H9 (cell line): ENCODE data around the gene LHFPL2. TPM values are rescaled to one million over a fixed set of nuclear protein-coding genes. Genes with fewer than 3 reads are reported as not detected.

Source experiments
- DNase-seq: peaks from one replicate; pipeline ENCODE4 v3.0.0-alpha.2; 2017
- H2AFZ ChIP-seq: one replicate; pipeline ENCODE4 v1.6.1; 2013; ENCODE audit warnings: mild to moderate bottlenecking, low read length, control low read depth, moderate library complexity
- H2AK5ac ChIP-seq: 2 replicates; pipeline ENCODE4 v1.6.1; 2013; ENCODE audit warnings: low read length, control low read depth, mixed read lengths; ENCODE audit not compliant: insufficient read length
- H2BK120ac ChIP-seq: one replicate; pipeline ENCODE4 v1.6.1; 2013; ENCODE audit warnings: low read depth, mild to moderate bottlenecking, low read length, control low read depth, inconsistent platforms; ENCODE audit not compliant: poor library complexity, severe bottlenecking
- H2BK12ac ChIP-seq: 2 replicates; pipeline ENCODE4 v1.6.1; 2013; ENCODE audit warnings: low read length, control low read depth, mixed read lengths, low read depth; ENCODE audit not compliant: insufficient read length
- H2BK15ac ChIP-seq: 2 replicates; pipeline ENCODE4 v1.6.1; 2013; ENCODE audit warnings: low read depth, low read length, control low read depth
- H2BK20ac ChIP-seq: one replicate; pipeline ENCODE4 v1.6.1; 2013; ENCODE audit warnings: low read depth, mild to moderate bottlenecking, low read length, control low read depth, inconsistent platforms; ENCODE audit not compliant: poor library complexity, severe bottlenecking
- H2BK5ac ChIP-seq: 2 replicates; pipeline ENCODE4 v1.6.1; 2013; ENCODE audit warnings: low read length, control low read depth, mixed read lengths; ENCODE audit not compliant: insufficient read length
- H3K14ac ChIP-seq: 2 replicates; pipeline ENCODE4 v1.6.1; 2013; ENCODE audit warnings: low read length, control low read depth; ENCODE audit not compliant: insufficient read depth
- H3K18ac ChIP-seq: 2 replicates; pipeline ENCODE4 v1.6.1; 2013; ENCODE audit warnings: low read depth, mild to moderate bottlenecking, mixed read lengths, low read length, control low read depth; ENCODE audit not compliant: insufficient read length
- H3K23ac ChIP-seq: 2 replicates; pipeline ENCODE4 v1.6.1; 2013; ENCODE audit warnings: low read length, control low read depth, mixed read lengths, low read depth; ENCODE audit not compliant: insufficient read length
- H3K23me2 ChIP-seq: 2 replicates; pipeline ENCODE4 v1.6.1; 2013; ENCODE audit warnings: low read depth, mild to moderate bottlenecking, mixed read lengths, low read length, control low read depth; ENCODE audit not compliant: insufficient read length, poor library complexity, severe bottlenecking
- H3K27ac ChIP-seq: 2 replicates; pipeline ENCODE4 v1.5.1; 2013; ENCODE audit warnings: low read length, control low read depth, mixed read lengths, low read depth; ENCODE audit not compliant: insufficient read length
- H3K27me3 ChIP-seq: 2 replicates; pipeline ENCODE4 v1.6.1; 2013; ENCODE audit warnings: low read length, control low read depth, inconsistent platforms; ENCODE audit not compliant: insufficient read depth
- H3K4ac ChIP-seq: 2 replicates; pipeline ENCODE4 v1.6.1; 2013; ENCODE audit warnings: low read depth, mild to moderate bottlenecking, control low read depth, inconsistent platforms, low read length, moderate library complexity
- H3K4me1 ChIP-seq: 2 replicates; pipeline ENCODE4 v1.6.1; 2013; ENCODE audit warnings: low read length, control low read depth, inconsistent platforms; ENCODE audit not compliant: insufficient read depth
- H3K4me2 ChIP-seq: 2 replicates; pipeline ENCODE4 v1.6.1; 2013; ENCODE audit warnings: low read length, control low read depth, mixed read lengths; ENCODE audit not compliant: insufficient read length, insufficient read depth
- H3K56ac ChIP-seq: 2 replicates; pipeline ENCODE4 v1.6.1; 2013; ENCODE audit warnings: low read depth, mild to moderate bottlenecking, mixed read lengths, low read length, control low read depth; ENCODE audit not compliant: insufficient read length
- H3K79me1 ChIP-seq: 2 replicates; pipeline ENCODE4 v1.6.1; 2013; ENCODE audit warnings: low read depth, mild to moderate bottlenecking, moderate library complexity, low read length, control low read depth, inconsistent platforms; ENCODE audit not compliant: insufficient read depth, poor library complexity, severe bottlenecking
- H3K79me2 ChIP-seq: 2 replicates; pipeline ENCODE4 v1.6.1; 2013; ENCODE audit warnings: low read length, control low read depth, inconsistent platforms; ENCODE audit not compliant: insufficient read depth
- H3K9ac ChIP-seq: 2 replicates; pipeline ENCODE4 v1.6.1; 2013; ENCODE audit warnings: low read length, control low read depth, mixed read lengths; ENCODE audit not compliant: insufficient read length; ENCODE audit errors: extremely low read depth
- H3K9me3 ChIP-seq: one replicate; pipeline ENCODE4 v1.6.1; 2013; ENCODE audit warnings: low read depth, low read length, inconsistent platforms; ENCODE audit not compliant: control insufficient read depth
- H3T11ph ChIP-seq: one replicate; pipeline ENCODE4 v1.6.1; 2013; ENCODE audit warnings: mild to moderate bottlenecking, low read length, control low read depth, inconsistent platforms
- H4K20me1 ChIP-seq: one replicate; pipeline ENCODE4 v1.6.1; 2013; ENCODE audit not compliant: control insufficient read depth, insufficient read length, insufficient read depth
- H4K5ac ChIP-seq: 2 replicates; pipeline ENCODE4 v1.6.1; 2013; ENCODE audit warnings: low read depth, mild to moderate bottlenecking, mixed read lengths, low read length, control low read depth; ENCODE audit not compliant: insufficient read length
- H4K8ac ChIP-seq: replicated peaks from 2 replicates; pipeline ENCODE4 v1.6.1; 2013; ENCODE audit warnings: low read length, control low read depth, mixed read lengths, low read depth; ENCODE audit not compliant: insufficient read length
- H4K91ac ChIP-seq: 2 replicates; pipeline ENCODE4 v1.6.1; 2013; ENCODE audit warnings: low read depth, mild to moderate bottlenecking, moderate library complexity, mixed read lengths, low read length, control low read depth; ENCODE audit not compliant: insufficient read length
- H3K27ac Mint-ChIP-seq, 3 experiments: 2 replicates in 2 of 3; 3 replicates in 1 of 3; pipeline ENCODE4 v1.8.0; 2020 to 2021; ENCODE audit warnings: mixed read lengths in 3 of 3, mild to moderate bottlenecking in 1 of 3, moderate library complexity in 1 of 3
- H3K27me3 Mint-ChIP-seq: 2 replicates; pipeline ENCODE4 v1.8.0; 2021; ENCODE audit warnings: low read depth, mild to moderate bottlenecking, moderate library complexity, mixed read lengths
- H3K36me3 Mint-ChIP-seq, 3 experiments: 2 replicates in 2 of 3; 3 replicates in 1 of 3; pipeline ENCODE4 v1.8.0; 2020 to 2021; ENCODE audit warnings: low read depth in 3 of 3, mixed read lengths in 3 of 3; ENCODE audit not compliant: insufficient read depth in 1 of 3
- H3K4me1 Mint-ChIP-seq, 2 experiments: 2 replicates each; pipeline ENCODE4 v1.8.0; 2020; ENCODE audit warnings: mixed read lengths in 2 of 2
- H3K4me3 Mint-ChIP-seq, 2 experiments: 2 replicates in 1 of 2; 3 replicates in 1 of 2; pipeline ENCODE4 v1.8.0; 2020 to 2021; ENCODE audit warnings: mild to moderate bottlenecking in 2 of 2, mixed read lengths in 2 of 2, moderate library complexity in 1 of 2
- H3K9me3 Mint-ChIP-seq, 2 experiments: 2 replicates in 1 of 2; 3 replicates in 1 of 2; pipeline ENCODE4 v1.8.0; 2020; ENCODE audit warnings: mild to moderate bottlenecking in 2 of 2, mixed read lengths in 2 of 2, moderate library complexity in 1 of 2
- CTCF ChIP-seq: fragments of 200-600 bp; sonication (generic); conservative IDR thresholded peaks from 3 replicates; pipeline ENCODE4 v1.8.0; 2021; ENCODE audit warnings: antibody characterized with exemption, mild to moderate bottlenecking
- WGBS: extraction: QIAGEN DNeasy Blood & Tissue Kit; methylation state at CpG from one replicate; pipeline ENCODE4 v1.1.7; 2013; ENCODE audit warnings: missing lambda C conversion rate, low lambda C conversion rate, mixed read lengths; ENCODE audit not compliant: insufficient read length; ENCODE audit errors: extremely low coverage; 5-methylcytosine and 5-hydroxymethylcytosine counted together
- total RNA-seq: library from RNA; stranded (reverse); gene quantifications from 2 replicates; pipeline ENCODE4 v1.2.1, GENCODE V29; 2021

The LHFPL2 gene
- total RNA-seq, 1 experiment from 2014 or later = 26.3 TPM

GRCh38 chr5:78589923-78590322 is 58.6 kb downstream of the LHFPL2 start:
- Mint-ChIP-seq H3K4me1 (peaks cover 25% of the 10 kb centered on the region in 2 experiments), H3K36me3 (peaks cover 39 to 62% (median 40%) of the 10 kb centered on the region in 3 experiments), H3K9me3 (peaks cover 18 to 35% of the 10 kb centered on the region in 2 experiments), H3K27me3 (no peaks in the 10 kb centered on the region), H3K4me3 (no peak overlapping the region), H3K27ac (no peak overlapping the region)
- H3K4ac ChIP-seq = no peak overlapping the region
- no peak overlapping the region for H3K18ac ChIP-seq
- no peak overlapping the region for H2BK5ac ChIP-seq
- H2BK15ac ChIP-seq = no peak overlapping the region
- no peak overlapping the region for H2BK20ac ChIP-seq
- H4K91ac ChIP-seq = no peak overlapping the region
- no peak for DNase-seq
- no peak overlapping the region for H2BK120ac ChIP-seq
- no peaks in the 10 kb centered on the region for H4K20me1 ChIP-seq
- no peaks in the 10 kb centered on the region for H3K23me2 ChIP-seq
- no peak overlapping the region for H3K27ac ChIP-seq
- no peak overlapping the region for H2AFZ ChIP-seq
- WGBS = 100% methylated on average over 1 of the region's 5 CpGs
- no peak overlapping the region for H2AK5ac ChIP-seq
- H3K4me2 ChIP-seq = no peak overlapping the region
- H3K23ac ChIP-seq = no peak overlapping the region
- no peak overlapping the region for H4K5ac ChIP-seq
- no peak overlapping the region for H3K56ac ChIP-seq
- peaks cover 7% of the 10 kb centered on the region; the same call in 1 of the 2 replicates for H3K79me2 ChIP-seq
- no peaks in the 10 kb centered on the region for H3K27me3 ChIP-seq
- H3K4me1 ChIP-seq = peaks cover 7% of the 10 kb centered on the region; the same call in 1 of the 2 replicates
- H3K9ac ChIP-seq = no peak overlapping the region
- no peak overlapping the region for H3T11ph ChIP-seq
- no peak overlapping the region for H3K14ac ChIP-seq
- H3K79me1 ChIP-seq = peaks cover 12% of the 10 kb centered on the region
- H3K9me3 ChIP-seq = peaks cover 14% of the 10 kb centered on the region
- no peak overlapping the region for H4K8ac ChIP-seq
- no peak for TF ChIP-seq CTCF
- no peak overlapping the region for H2BK12ac ChIP-seq
